Coronary artery (tissue), 2 donors: ENCODE measurements around the gene OR5AK2.
"Not testable (repeated sequence)": the region's sequence is repeated elsewhere in the genome, so short reads cannot be mapped to it uniquely, and the experiment has no call there.

ENCODE experiments used
- DNase-seq: peaks from one replicate; pipeline ENCODE4 v3.0.0-alpha.2; 2017; ENCODE audit warnings: low spot score
- H3K27ac ChIP-seq, 2 donors: fragments of 200-600 bp; sonication (generic); one replicate each; pipeline ENCODE4 v1.5.1; 2016 to 2019
- H3K4me3 ChIP-seq: fragments of 200-600 bp; sonication (generic); 2 replicates; pipeline ENCODE4 v1.5.1; 2016; ENCODE audit warnings: mild to moderate bottlenecking, moderate library complexity
- CTCF ChIP-seq: fragments of 200-600 bp; sonication (generic); IDR thresholded peaks from one replicate; pipeline ENCODE4 v1.5.1; 2019; ENCODE audit warnings: antibody characterized with exemption

OR5AK2 gene

GRCh38 chr11:56988614-56989013 lies at the start of gene OR5AK2:
Gene OR5AK2 (plus strand): TSS chr11:56988914. CDS start chr11:56988914, 0 bp downstream.
- DNase-seq, result no peak
- TF ChIP-seq CTCF, result no peak
- H3K27ac ChIP-seq, result no peak within 1 kb of the TSS
- H3K4me3 ChIP-seq, result no peak within 1 kb of the TSS

- H3K4me3 ChIP-seq, H3K27ac ChIP-seq, DNase-seq: not testable (repeated sequence)
Measured at GRCh38 chr11:56945526-56945925, 43.2 kb upstream of the OR5AK2 start.

GRCh38 chr11:56948991-56949515 lies 39.7 kb upstream of the OR5AK2 start:
- no peak for DNase-seq
- Histone ChIP-seq H3K27ac (no peak overlapping the region), H3K4me3 (no peak overlapping the region)
- no peak for TF ChIP-seq CTCF

- no peak for DNase-seq
- Histone ChIP-seq H3K27ac (no peak overlapping the region), H3K4me3 (no peak overlapping the region)
- TF ChIP-seq CTCF, result no peak
Measured at GRCh38 chr11:56950510-56950909, 38.2 kb upstream of the OR5AK2 start.

- not testable (repeated sequence) for H3K27ac ChIP-seq, DNase-seq, H3K4me3 ChIP-seq
Measured at GRCh38 chr11:56953907-56954306, 34.8 kb upstream of the OR5AK2 start.

- no peak for DNase-seq
- no peak for TF ChIP-seq CTCF
- no peak overlapping the region for H3K27ac ChIP-seq
- no peak overlapping the region for H3K4me3 ChIP-seq
Measured at GRCh38 chr11:56961609-56962008, 27.1 kb upstream of the OR5AK2 start.

- Histone ChIP-seq H3K27ac (no peak overlapping the region), H3K4me3 (no peak overlapping the region)
- no peak for DNase-seq
- TF ChIP-seq CTCF, result no peak
Measured at GRCh38 chr11:56967726-56968125, 21.0 kb upstream of the OR5AK2 start.

GRCh38 chr11:56968524-56968923 lies 20.2 kb upstream of the OR5AK2 start:
- TF ChIP-seq CTCF, result no peak
- H3K27ac ChIP-seq, result no peak overlapping the region
- DNase-seq, result no peak
- H3K4me3 ChIP-seq, result no peak overlapping the region
